ENCODE data around the gene NCOA7. TPM values are rescaled to one million over a fixed set of nuclear protein-coding genes. Genes with fewer than 3 reads are reported as not detected.
"Not testable (repeated sequence)": the region's sequence is repeated elsewhere in the genome, so short reads cannot be mapped to it uniquely, and the experiment has no call there.

Gene NCOA7
- total and polyA plus RNA-seq, 9 of the 15 experiments (the other 6 are each of a cell fraction or from before 2014, with no cell fraction given) = 5.8 to 14.6 (median 9.3) TPM

- TF ChIP-seq, protein P1, sequence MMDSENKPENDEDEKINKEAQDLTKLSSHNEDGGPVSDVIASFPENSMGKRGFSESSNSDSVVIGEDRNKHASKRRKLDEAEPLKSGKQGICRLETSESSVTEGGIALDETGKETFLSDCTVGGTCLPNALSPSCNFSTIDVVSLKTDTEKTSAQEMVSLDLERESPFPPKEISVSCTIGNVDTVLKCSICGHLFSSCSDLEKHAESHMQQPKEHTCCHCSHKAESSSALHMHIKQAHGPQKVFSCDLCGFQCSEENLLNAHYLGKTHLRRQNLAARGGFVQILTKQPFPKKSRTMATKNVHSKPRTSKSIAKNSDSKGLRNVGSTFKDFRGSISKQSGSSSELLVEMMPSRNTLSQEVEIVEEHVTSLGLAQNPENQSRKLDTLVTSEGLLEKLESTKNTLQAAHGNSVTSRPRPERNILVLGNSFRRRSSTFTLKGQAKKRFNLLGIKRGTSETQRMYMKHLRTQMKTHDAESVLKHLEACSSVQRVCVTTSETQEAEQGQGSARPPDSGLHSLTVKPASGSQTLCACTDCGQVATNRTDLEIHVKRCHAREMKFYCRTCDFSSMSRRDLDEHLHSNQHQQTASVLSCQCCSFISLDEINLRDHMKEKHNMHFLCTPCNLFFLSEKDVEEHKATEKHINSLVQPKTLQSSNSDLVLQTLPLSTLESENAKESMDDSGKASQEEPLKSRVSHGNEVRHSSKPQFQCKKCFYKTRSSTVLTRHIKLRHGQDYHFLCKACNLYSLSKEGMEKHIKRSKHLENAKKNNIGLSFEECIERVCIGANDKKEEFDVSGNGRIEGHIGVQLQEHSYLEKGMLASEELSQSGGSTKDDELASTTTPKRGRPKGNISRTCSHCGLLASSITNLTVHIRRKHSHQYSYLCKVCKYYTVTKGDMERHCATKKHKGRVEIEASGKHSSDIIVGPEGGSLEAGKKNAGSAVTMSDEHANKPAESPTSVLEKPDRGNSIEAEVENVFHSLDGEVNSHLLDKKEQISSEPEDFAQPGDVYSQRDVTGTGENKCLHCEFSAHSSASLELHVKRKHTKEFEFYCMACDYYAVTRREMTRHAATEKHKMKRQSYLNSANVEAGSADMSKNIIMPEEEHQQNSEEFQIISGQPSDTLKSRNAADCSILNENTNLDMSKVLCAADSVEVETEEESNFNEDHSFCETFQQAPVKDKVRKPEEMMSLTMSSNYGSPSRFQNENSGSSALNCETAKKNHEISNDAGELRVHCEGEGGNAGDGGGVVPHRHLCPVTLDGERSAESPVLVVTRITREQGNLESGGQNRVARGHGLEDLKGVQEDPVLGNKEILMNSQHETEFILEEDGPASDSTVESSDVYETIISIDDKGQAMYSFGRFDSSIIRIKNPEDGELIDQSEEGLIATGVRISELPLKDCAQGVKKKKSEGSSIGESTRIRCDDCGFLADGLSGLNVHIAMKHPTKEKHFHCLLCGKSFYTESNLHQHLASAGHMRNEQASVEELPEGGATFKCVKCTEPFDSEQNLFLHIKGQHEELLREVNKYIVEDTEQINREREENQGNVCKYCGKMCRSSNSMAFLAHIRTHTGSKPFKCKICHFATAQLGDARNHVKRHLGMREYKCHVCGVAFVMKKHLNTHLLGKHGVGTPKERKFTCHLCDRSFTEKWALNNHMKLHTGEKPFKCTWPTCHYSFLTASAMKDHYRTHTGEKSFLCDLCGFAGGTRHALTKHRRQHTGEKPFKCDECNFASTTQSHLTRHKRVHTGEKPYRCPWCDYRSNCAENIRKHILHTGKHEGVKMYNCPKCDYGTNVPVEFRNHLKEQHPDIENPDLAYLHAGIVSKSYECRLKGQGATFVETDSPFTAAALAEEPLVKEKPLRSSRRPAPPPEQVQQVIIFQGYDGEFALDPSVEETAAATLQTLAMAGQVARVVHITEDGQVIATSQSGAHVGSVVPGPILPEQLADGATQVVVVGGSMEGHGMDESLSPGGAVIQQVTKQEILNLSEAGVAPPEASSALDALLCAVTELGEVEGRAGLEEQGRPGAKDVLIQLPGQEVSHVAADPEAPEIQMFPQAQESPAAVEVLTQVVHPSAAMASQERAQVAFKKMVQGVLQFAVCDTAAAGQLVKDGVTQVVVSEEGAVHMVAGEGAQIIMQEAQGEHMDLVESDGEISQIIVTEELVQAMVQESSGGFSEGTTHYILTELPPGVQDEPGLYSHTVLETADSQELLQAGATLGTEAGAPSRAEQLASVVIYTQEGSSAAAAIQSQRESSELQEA (IDR thresholded peaks at IDR 0.05; ENCODE audit: low read depth) = no peak
These were observed 13.5 kb downstream of the NCOA7 start (continued) for GRCh38 chr6:125804264-125804663.

DNA sequence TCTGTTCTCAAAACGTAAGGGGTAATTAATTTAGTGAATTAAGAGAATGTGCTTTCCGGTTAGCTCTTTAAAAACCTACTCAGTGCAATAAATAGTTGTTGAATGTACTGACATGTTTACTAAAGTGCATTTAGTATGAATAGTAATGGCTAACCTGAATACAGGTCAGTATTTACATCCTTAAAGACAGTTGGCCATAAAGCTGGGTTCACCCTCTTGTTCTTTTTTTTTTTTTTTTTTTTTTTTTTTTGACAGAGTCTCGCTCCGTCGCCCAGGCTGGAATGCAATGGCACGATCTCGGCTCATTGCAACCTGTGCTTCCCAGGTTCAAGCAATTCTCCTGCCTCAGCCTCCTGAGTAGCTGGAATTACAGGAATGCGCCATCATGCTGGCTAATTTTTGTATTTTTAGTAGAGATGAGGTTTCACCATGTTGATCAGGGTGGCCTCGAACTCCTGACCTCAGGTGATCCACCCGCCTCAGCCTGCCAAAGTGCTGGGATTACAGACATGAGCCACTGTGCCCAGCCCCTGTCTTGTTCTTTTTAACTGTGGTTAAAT lies 14.2 kb downstream of the NCOA7 start:
- CTCF ChIA-PET (ENCODE audit: low intra/inter-chr PET ratio); DNase-seq (ENCODE audit: extremely low read depth in 1 of 4, low spot score in 3 of 4); H3K27me3 ChIP-seq (ENCODE audit: control insufficient read depth in 2 of 2, insufficient read depth in 2 of 2, low read length in 2 of 2); H3K79me2 ChIP-seq (ENCODE audit: control insufficient read depth, insufficient read depth, low read length); ATAC-seq; H3K9ac ChIP-seq (ENCODE audit: insufficient read depth in 1 of 2, low read depth in 2 of 2, low read length in 2 of 2); H3K4me1 ChIP-seq (replicated peaks in 1 of 2; ENCODE audit: control insufficient read depth in 2 of 2, insufficient read depth in 2 of 2, low read length in 2 of 2); in situ Hi-C loops (cut with MboI); H3K9me3 ChIP-seq (replicated peaks; ENCODE audit: control insufficient read depth, insufficient read depth, low read depth, low read length); H2AFZ ChIP-seq (ENCODE audit: low read depth, low read length); BruUV-seq (replicated peaks); H3K36me3 ChIP-seq (ENCODE audit: control insufficient read depth, insufficient read depth, low read length); H4K20me1 ChIP-seq (replicated peaks; ENCODE audit: control insufficient read depth, insufficient read depth, low read length); H3K27ac ChIP-seq (ENCODE audit: extremely low read depth, low read depth, low read length); H3K4me3 ChIP-seq; intact Hi-C loops (cut with micrococcal nuclease); H3K9me1 ChIP-seq (ENCODE audit: control insufficient read depth, insufficient read depth, low read length); FAIRE-seq; H3K4me2 ChIP-seq (ENCODE audit: insufficient read depth, low read length): not testable (repeated sequence)
- WGBS (ENCODE audit: insufficient coverage, low coverage, missing lambda C conversion rate) = 88% methylated on average over 9 of the region's 10 CpGs
- POLR2A ChIA-PET = interaction anchor here (0.9 to 1.6 kb wide), 2 partner anchors 14 to 16 kb away, joined by 3 to 6 read pairs; partner anchors contain the start of gene NCOA7
